ENCODE results near the gene SNRPB.
A peak's percentile ranks its signal among the peaks of the same experiment; 100 is the strongest.

The SNRPB gene

DNA sequence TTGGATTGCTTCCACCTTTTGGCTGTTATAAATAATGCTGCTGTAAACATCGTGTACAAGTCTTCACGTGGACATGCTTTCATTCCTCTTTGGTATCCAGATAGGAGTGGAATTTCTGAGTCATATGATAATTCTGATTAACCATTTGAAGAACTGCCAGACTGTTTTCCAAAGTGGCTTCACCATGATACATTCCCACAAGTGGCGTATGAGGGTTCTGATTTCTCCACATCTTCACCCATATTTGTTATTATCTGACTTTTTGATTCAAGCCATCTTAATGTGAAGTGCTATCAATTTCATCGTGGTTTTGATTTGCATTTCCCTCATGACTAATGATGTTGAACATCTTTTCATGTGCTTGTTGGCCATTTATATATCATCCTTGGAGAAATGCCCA is 2.9 kb upstream of the SNRPB start:
- no peak for TF ChIP-seq EZH2phosphoT487 (conservative IDR thresholded peaks at IDR 0.05; ENCODE audit: low read length)
- Histone ChIP-seq H3K79me2 (ENCODE audit: insufficient read depth, low read length) (peaks cover 21% of the 10 kb centered on the region), H3K4me3 (ENCODE audit: insufficient read depth, low read length, poor library complexity, severe bottlenecking) (no peak overlapping the region), H3K27me3 (ENCODE audit: low read length) (no peaks in the 10 kb centered on the region), H2AFZ (ENCODE audit: low read depth, low read length, severe bottlenecking) (no peak overlapping the region), H3K27ac (ENCODE audit: low read depth, low read length) (no peak overlapping the region), H3K9me3 (ENCODE audit: insufficient read depth, low read length) (no peaks in the 10 kb centered on the region), H3F3A (ENCODE audit: insufficient read depth) (peaks cover 12% of the 10 kb centered on the region), H3K4me2 (ENCODE audit: low read depth, low read length, poor library complexity, severe bottlenecking) (no peak overlapping the region), H4K20me1 (ENCODE audit: low read depth, low read length) (peaks cover 8% of the 10 kb centered on the region), H3K36me3 (ENCODE audit: low read length) (peaks cover 10% of the 10 kb centered on the region; the same call in 1 of the 2 replicates), H3K9ac (ENCODE audit: low read length) (no peak overlapping the region), H3K9me2 (replicated peaks; ENCODE audit: insufficient read depth, low read length) (no peaks in the 10 kb centered on the region)

DNA sequence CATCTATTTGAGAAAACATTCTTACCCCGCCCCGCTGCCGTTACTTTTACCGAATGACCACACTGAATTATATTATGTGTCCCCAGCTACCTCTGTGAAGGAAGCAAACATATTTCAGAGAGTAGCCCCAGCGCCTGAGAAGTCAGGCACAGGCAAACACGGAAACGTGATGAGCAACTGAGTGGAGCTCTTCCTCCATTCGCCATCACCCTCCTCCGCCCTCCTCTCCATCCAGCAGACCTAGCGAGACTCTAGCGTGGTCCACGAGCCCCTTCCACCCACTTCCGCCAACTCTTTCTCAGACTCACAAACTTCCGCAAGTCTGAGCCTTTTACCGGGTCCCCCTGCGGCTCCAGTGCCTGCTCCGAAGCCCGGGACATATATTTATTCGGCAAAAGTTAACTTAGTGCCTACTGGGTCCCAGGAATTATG is 582 bp downstream of the SNRPB start:
- Histone ChIP-seq H3K36me3 (ENCODE audit: low read length) (peaks cover 43% of the 10 kb centered on the region), H3K9ac (ENCODE audit: low read length) (peak overlapping the region; percentile 91), H3K4me2 (ENCODE audit: low read depth, low read length, poor library complexity, severe bottlenecking) (peak overlapping the region; percentile 90), H3K27me3 (ENCODE audit: low read length) (no peaks in the 10 kb centered on the region), H3K9me3 (ENCODE audit: insufficient read depth, low read length) (no peaks in the 10 kb centered on the region), H3K27ac (ENCODE audit: low read depth, low read length) (peak overlapping the region; percentile 91), H3K4me3 (ENCODE audit: insufficient read depth, low read length, poor library complexity, severe bottlenecking) (peak overlapping the region; percentile 85), H3K9me2 (replicated peaks; ENCODE audit: insufficient read depth, low read length) (no peaks in the 10 kb centered on the region), H3K79me2 (ENCODE audit: insufficient read depth, low read length) (peaks cover 55% of the 10 kb centered on the region), H3F3A (ENCODE audit: insufficient read depth) (peaks cover 22% of the 10 kb centered on the region), H4K20me1 (ENCODE audit: low read depth, low read length) (peaks cover 41% of the 10 kb centered on the region), H2AFZ (ENCODE audit: low read depth, low read length, severe bottlenecking) (no peak overlapping the region)
- TF ChIP-seq, protein P1, sequence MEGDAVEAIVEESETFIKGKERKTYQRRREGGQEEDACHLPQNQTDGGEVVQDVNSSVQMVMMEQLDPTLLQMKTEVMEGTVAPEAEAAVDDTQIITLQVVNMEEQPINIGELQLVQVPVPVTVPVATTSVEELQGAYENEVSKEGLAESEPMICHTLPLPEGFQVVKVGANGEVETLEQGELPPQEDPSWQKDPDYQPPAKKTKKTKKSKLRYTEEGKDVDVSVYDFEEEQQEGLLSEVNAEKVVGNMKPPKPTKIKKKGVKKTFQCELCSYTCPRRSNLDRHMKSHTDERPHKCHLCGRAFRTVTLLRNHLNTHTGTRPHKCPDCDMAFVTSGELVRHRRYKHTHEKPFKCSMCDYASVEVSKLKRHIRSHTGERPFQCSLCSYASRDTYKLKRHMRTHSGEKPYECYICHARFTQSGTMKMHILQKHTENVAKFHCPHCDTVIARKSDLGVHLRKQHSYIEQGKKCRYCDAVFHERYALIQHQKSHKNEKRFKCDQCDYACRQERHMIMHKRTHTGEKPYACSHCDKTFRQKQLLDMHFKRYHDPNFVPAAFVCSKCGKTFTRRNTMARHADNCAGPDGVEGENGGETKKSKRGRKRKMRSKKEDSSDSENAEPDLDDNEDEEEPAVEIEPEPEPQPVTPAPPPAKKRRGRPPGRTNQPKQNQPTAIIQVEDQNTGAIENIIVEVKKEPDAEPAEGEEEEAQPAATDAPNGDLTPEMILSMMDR (IDR thresholded peaks at IDR 0.05; ENCODE audit: insufficient read depth, low read length, poor library complexity, severe bottlenecking) = no peak
- TF ChIP-seq EZH2phosphoT487 (conservative IDR thresholded peaks at IDR 0.05; ENCODE audit: low read length) = no peak

DNA sequence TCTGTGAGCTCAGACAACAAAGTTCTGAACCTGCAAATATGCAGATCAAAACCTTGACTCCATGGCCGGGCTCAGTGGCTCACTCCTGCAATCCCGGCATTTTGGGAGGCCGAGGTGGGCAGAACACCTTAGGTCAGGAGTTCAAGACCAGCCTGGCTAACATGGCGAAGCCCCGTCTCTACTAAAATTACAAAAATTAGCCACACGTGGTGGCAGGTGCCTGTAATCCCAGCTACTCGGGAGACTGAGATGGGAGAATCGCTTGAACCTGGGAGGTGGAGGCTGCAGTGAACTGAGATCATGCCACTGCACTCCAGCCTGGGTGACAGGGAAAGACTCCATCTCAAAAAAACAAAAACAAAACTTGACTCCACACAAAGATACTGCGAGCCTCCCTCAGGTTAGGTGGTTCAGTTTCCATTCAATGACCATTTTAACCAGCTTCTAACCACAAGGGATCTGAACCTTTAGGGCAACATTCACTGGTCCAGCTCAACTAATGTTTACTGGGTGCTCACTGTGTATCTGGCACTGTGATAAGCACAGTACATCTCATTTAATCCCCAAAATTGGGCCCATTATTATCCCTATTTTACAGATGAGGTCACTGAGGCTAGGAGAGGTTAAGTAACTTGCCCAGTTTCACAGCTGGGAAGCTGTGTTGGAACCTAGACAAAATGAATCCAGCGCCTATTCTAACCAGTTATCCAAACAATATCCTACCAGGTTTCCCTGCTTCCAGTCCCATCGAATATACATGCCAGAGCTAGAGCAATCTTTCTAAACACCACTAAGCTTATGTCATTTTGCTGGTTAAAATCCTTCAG is 1.8 kb downstream of the SNRPB start:
- H3K79me2 ChIP-seq (ENCODE audit: insufficient read depth, low read length) = peaks cover 56% of the 10 kb centered on the region
- TF ChIP-seq, protein P1 (IDR thresholded peaks at IDR 0.05; ENCODE audit: insufficient read depth, low read length, poor library complexity, severe bottlenecking) = no peak
- no peak for TF ChIP-seq EZH2phosphoT487 (conservative IDR thresholded peaks at IDR 0.05; ENCODE audit: low read length)
- no peaks in the 10 kb centered on the region for H3K27me3 ChIP-seq (ENCODE audit: low read length)
- peak overlapping the region; percentile 91 for H3K9ac ChIP-seq (ENCODE audit: low read length)
- no peak overlapping the region for H3K27ac ChIP-seq (ENCODE audit: low read depth, low read length)
- peak overlapping the region; percentile 90 for H3K4me2 ChIP-seq (ENCODE audit: low read depth, low read length, poor library complexity, severe bottlenecking)
- no peaks in the 10 kb centered on the region for H3K9me3 ChIP-seq (ENCODE audit: insufficient read depth, low read length)
- H2AFZ ChIP-seq (ENCODE audit: low read depth, low read length, severe bottlenecking) = no peak overlapping the region
- H4K20me1 ChIP-seq (ENCODE audit: low read depth, low read length) = peaks cover 51% of the 10 kb centered on the region
- H3K4me3 ChIP-seq (ENCODE audit: insufficient read depth, low read length, poor library complexity, severe bottlenecking) = peak overlapping the region; percentile 85
- peaks cover 56% of the 10 kb centered on the region for H3K36me3 ChIP-seq (ENCODE audit: low read length)
- H3F3A ChIP-seq (ENCODE audit: insufficient read depth) = peaks cover 26% of the 10 kb centered on the region
- H3K9me2 ChIP-seq (replicated peaks; ENCODE audit: insufficient read depth, low read length) = no peaks in the 10 kb centered on the region

DNA sequence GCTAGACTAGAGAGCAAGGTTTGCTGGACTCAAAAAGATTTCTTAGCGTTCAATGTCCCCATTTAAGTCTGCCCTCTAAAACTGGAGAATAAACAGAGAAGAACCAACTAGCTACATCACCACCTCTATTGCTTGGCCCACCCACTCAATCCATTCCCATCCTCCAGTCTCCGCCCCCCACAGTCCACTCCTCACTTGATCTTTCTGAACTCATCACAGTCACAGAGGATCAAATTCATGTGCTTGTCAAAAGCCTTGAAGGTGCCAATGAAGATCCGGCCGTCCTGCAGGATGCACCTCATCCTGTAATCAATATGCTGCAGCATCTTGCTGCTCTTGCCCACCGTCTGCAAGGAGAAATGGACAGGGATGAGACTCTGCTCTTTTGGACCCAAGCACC is 3.2 kb downstream of the SNRPB start:
- Histone ChIP-seq H3K9ac (ENCODE audit: low read length) (no peak overlapping the region), H3K9me3 (ENCODE audit: insufficient read depth, low read length) (no peaks in the 10 kb centered on the region), H3K27me3 (ENCODE audit: low read length) (no peaks in the 10 kb centered on the region), H3F3A (ENCODE audit: insufficient read depth) (peaks cover 31% of the 10 kb centered on the region), H3K79me2 (ENCODE audit: insufficient read depth, low read length) (peaks cover 56% of the 10 kb centered on the region), H3K36me3 (ENCODE audit: low read length) (peaks cover 69% of the 10 kb centered on the region), H2AFZ (ENCODE audit: low read depth, low read length, severe bottlenecking) (no peak overlapping the region), H3K4me3 (ENCODE audit: insufficient read depth, low read length, poor library complexity, severe bottlenecking) (no peak overlapping the region), H4K20me1 (ENCODE audit: low read depth, low read length) (peaks cover 61% of the 10 kb centered on the region), H3K27ac (ENCODE audit: low read depth, low read length) (no peak overlapping the region), H3K4me2 (ENCODE audit: low read depth, low read length, poor library complexity, severe bottlenecking) (no peak overlapping the region), H3K9me2 (replicated peaks; ENCODE audit: insufficient read depth, low read length) (no peaks in the 10 kb centered on the region)
- TF ChIP-seq, protein P1 (IDR thresholded peaks at IDR 0.05; ENCODE audit: insufficient read depth, low read length, poor library complexity, severe bottlenecking) = no peak
- TF ChIP-seq EZH2phosphoT487 (conservative IDR thresholded peaks at IDR 0.05; ENCODE audit: low read length) = no peak

All from SU-DHL-6 (cell line).